IMR-90 (cell line): ENCODE results near the gene B3GAT1.

ENCODE experiments used
- BHLHE40 ChIP-seq: fragments of 150-350 bp; IDR thresholded peaks from 2 replicates; pipeline ENCODE4 v1.6.1; 2016; ENCODE audit warnings: mild to moderate bottlenecking, low read depth, low read length
- CEBPB ChIP-seq: IDR thresholded peaks from 2 replicates; pipeline ENCODE4 v1.6.1; 2012; ENCODE audit warnings: low read depth, low read length, improper control_type of control experiment
- CHD1 ChIP-seq: IDR thresholded peaks from 2 replicates; pipeline ENCODE4 v1.6.1; 2012; ENCODE audit warnings: low read depth, low read length, improper control_type of control experiment
- CTCF ChIP-seq: conservative IDR thresholded peaks from 2 replicates; pipeline ENCODE4 v1.5.1; 2012; ENCODE audit warnings: mild to moderate bottlenecking, low read depth, low read length, improper control_type of control experiment
- MAFK ChIP-seq: IDR thresholded peaks from 2 replicates; pipeline ENCODE4 v1.6.1; 2012; ENCODE audit warnings: low read depth, low read length, improper control_type of control experiment
- POLR2A ChIP-seq: IDR thresholded peaks from 2 replicates; pipeline ENCODE4 v1.6.1; 2012; ENCODE audit warnings: mild to moderate bottlenecking, low read depth, low read length
- RAD21 ChIP-seq: IDR thresholded peaks from 2 replicates; pipeline ENCODE4 v1.6.1; 2012; ENCODE audit warnings: low read length, improper control_type of control experiment
- RFX5 ChIP-seq: IDR thresholded peaks from 2 replicates; pipeline ENCODE4 v1.8.0; 2012; ENCODE audit warnings: low read depth, mild to moderate bottlenecking, low read length, moderate library complexity
- SMC3 ChIP-seq: fragments of 150-350 bp; IDR thresholded peaks from 2 replicates; pipeline ENCODE4 v1.6.1; 2016; ENCODE audit warnings: low read depth, mild to moderate bottlenecking, antibody characterized with exemption, low read length, moderate library complexity
- USF2 ChIP-seq: fragments of 150-350 bp; IDR thresholded peaks from 2 replicates; pipeline ENCODE4 v1.6.1; 2017; ENCODE audit warnings: mild to moderate bottlenecking, antibody characterized with exemption, low read length, low read depth

GRCh38 chr11:134349802-134350355 is 62.2 kb downstream of the B3GAT1 start:
- TF ChIP-seq POLR2A: no peak
- TF ChIP-seq SMC3: no peak
- TF ChIP-seq CHD1: no peak
- TF ChIP-seq CTCF: no peak
- TF ChIP-seq RFX5: no peak
- TF ChIP-seq USF2: no peak
- no peak for TF ChIP-seq RAD21
- no peak for TF ChIP-seq CEBPB
- TF ChIP-seq MAFK: no peak
- no peak for TF ChIP-seq BHLHE40
